GM23338 (cell line): ENCODE measurements around the gene PTPRF. TPM values are rescaled to one million over a fixed set of nuclear protein-coding genes. Genes with fewer than 3 reads are reported as not detected.

Experiments used
- CTCF ChIP-seq, 2 experiments: fragments of 200-600 bp in 1 of 2; sonication (generic) in 1 of 2; conservative IDR thresholded peaks; 2 replicates each; pipeline versions ENCODE4 v1.5.1 to v1.6.1; 2016 to 2017; ENCODE audit warnings: antibody characterized with exemption in 2 of 2, low read depth in 2 of 2, mild to moderate bottlenecking in 2 of 2, moderate library complexity in 1 of 2
- ETS1 ChIP-seq: IDR thresholded peaks from 2 replicates; pipeline ENCODE4 v1.6.1; 2016; ENCODE audit warnings: antibody characterized with exemption
- JUNB ChIP-seq: IDR thresholded peaks from one replicate; pipeline ENCODE4 v1.6.1; 2016; ENCODE audit warnings: antibody characterized with exemption; ENCODE audit not compliant: unreplicated experiment
- NANOG ChIP-seq: IDR thresholded peaks from 2 replicates; pipeline ENCODE4 v1.6.1; 2016; ENCODE audit warnings: antibody characterized with exemption, borderline replicate concordance
- POLR2AphosphoS5 ChIP-seq: IDR thresholded peaks from 2 replicates; pipeline ENCODE4 v1.6.1; 2016; ENCODE audit warnings: antibody characterized with exemption, low read depth
- ZNF331 ChIP-seq: fragments of 250-450 bp; sonication (Bioruptor Pico); IDR thresholded peaks from 2 replicates; pipeline ENCODE4 v1.5.0; 2020; ENCODE audit warnings: low read depth, mild to moderate bottlenecking, moderate library complexity
- ZNF462 ChIP-seq: fragments of 250-450 bp; sonication (Bioruptor Pico); IDR thresholded peaks from 2 replicates; pipeline ENCODE4 v1.5.0; 2020; ENCODE audit warnings: mild to moderate bottlenecking, moderate library complexity
- polyA plus RNA-seq: library from polyadenylated mRNA; unstranded; fragments of >200 nt; fragmentation: Nextera tagmentation; extraction: Ambion mirVana; gene quantifications from 2 replicates; pipeline ENCODE4 v1.2.1, GENCODE V29; 2016
- total RNA-seq: library from RNA; depleted of rRNA; stranded (reverse); fragments of >200 nt; shearing (Covaris generic); gene quantifications from 2 replicates; pipeline ENCODE4 v1.2.3, GENCODE V29; 2014

PTPRF gene
- total and polyA plus RNA-seq, 2 experiments from 2014 or later, result 52.4 to 173 TPM

GRCh38 chr1:43577655-43578542 lies 47.2 kb downstream of the PTPRF start (continued):
- TF ChIP-seq ZNF462, result no peak
- TF ChIP-seq ETS1, result no peak
- TF ChIP-seq JUNB, result no peak
- no peak for TF ChIP-seq ZNF331 (CRISPR knock-in tag)
- TF ChIP-seq NANOG, result no peak
- no peak for TF ChIP-seq CTCF (conservative IDR thresholded peaks at IDR 0.05; ENCODE audit: low read depth in 2 of 2)
- no peak for TF ChIP-seq POLR2AphosphoS5
